K562 (cell line): Measurements from ENCODE around the gene PPP6R3. TPM values are rescaled to one million over a fixed set of nuclear protein-coding genes. Genes with fewer than 3 reads are reported as not detected.

ENCODE experiments used
- ATAC-seq: fragments of 200-7000 bp; cut with Tn5 transposase; 3 replicates; pipeline ENCODE4 v1.9.1; 2020; ENCODE audit warnings: moderate library complexity
- BruUV-seq: library from RNA; stranded (reverse); fragments of 400-500 nt; replicated peaks from 2 replicates; lab custom pipeline; 2021; lab: Mats Ljungman, UMichigan
- CTCF ChIA-PET: fragments of 300-600 bp; formaldehyde crosslinking; extraction: SDS; loops from one replicate; lab custom pipeline; 2021; ENCODE audit warnings: low intra/inter-chr PET ratio; lab: Yijun Ruan, JAX
- POLR2A ChIA-PET: fragments of 300-600, 350-650 bp; sonication (Branson Sonifier 250); formaldehyde crosslinking; extraction: SDS; loops from one replicate; lab custom pipeline; 2021; ENCODE audit warnings: antibody characterized with exemption, inconsistent platforms; lab: Yijun Ruan, JAX
- DNase-seq, 4 experiments: peaks; one replicate each; pipeline versions ENCODE4 v3.0.0 to v3.0.0-alpha.2; 2011 to 2018; ENCODE audit warnings: low spot score in 3 of 4, mixed read lengths in 3 of 4; ENCODE audit errors: extremely low read depth in 1 of 4
- FAIRE-seq: peaks from 2 replicates; lab custom pipeline; 2011; peaks lifted over from hg19 to GRCh38; lab: Jason Lieb, UNC
- H2AFZ ChIP-seq: 2 replicates; pipeline ENCODE4 v1.6.0; 2011; ENCODE audit warnings: low read depth, low read length, control low read depth, inconsistent platforms
- H3K27ac ChIP-seq: fragments of 200-600 bp; 3 replicates; pipeline ENCODE4 v1.8.0; 2011; ENCODE audit warnings: low read depth, mild to moderate bottlenecking, control low read depth, inconsistent platforms, low read length, moderate library complexity, mixed read lengths; ENCODE audit errors: extremely low read depth
- H3K27me3 ChIP-seq, 2 experiments: fragments of 300-600 bp in 1 of 2; 2 replicates in 1 of 2; 3 replicates in 1 of 2; pipeline versions ENCODE4 v1.6.0 to v1.8.0; 2011; ENCODE audit warnings: inconsistent platforms in 2 of 2, low read length in 2 of 2, mild to moderate bottlenecking in 1 of 2, mixed read lengths in 1 of 2, moderate library complexity in 1 of 2; ENCODE audit not compliant: control insufficient read depth in 2 of 2, insufficient read depth in 2 of 2
- H3K36me3 ChIP-seq: fragments of 300-600 bp; 3 replicates; pipeline ENCODE4 v1.8.0; 2011; ENCODE audit warnings: mild to moderate bottlenecking, low read length, inconsistent platforms; ENCODE audit not compliant: control insufficient read depth, insufficient read depth
- H3K4me1 ChIP-seq, 2 experiments: fragments of 200-600 bp in 1 of 2; replicated peaks in 1 of 2; 2 replicates in 1 of 2; 3 replicates in 1 of 2; pipeline versions ENCODE4 v1.5.1 to v1.8.0; 2011; ENCODE audit warnings: inconsistent platforms in 2 of 2, low read length in 2 of 2, mild to moderate bottlenecking in 1 of 2, mixed read lengths in 1 of 2, moderate library complexity in 1 of 2; ENCODE audit not compliant: control insufficient read depth in 2 of 2, insufficient read depth in 2 of 2
- H3K4me2 ChIP-seq: 2 replicates; pipeline ENCODE4 v1.6.1; 2011; ENCODE audit warnings: low read length, control low read depth, inconsistent platforms, mixed read lengths; ENCODE audit not compliant: insufficient read depth
- H3K4me3 ChIP-seq: fragments of 200-600 bp; sonication (generic), shearing (Covaris generic); 2 replicates; pipeline ENCODE4 v1.5.1; 2016; ENCODE audit warnings: control low read depth, inconsistent platforms
- H3K79me2 ChIP-seq: fragments of 200-600 bp; 3 replicates; pipeline ENCODE4 v1.8.0; 2011; ENCODE audit warnings: low read length, inconsistent platforms; ENCODE audit not compliant: control insufficient read depth, insufficient read depth
- H3K9ac ChIP-seq, 2 experiments: 2 replicates each; pipeline versions ENCODE4 v1.6.0 to v1.6.1; 2011; ENCODE audit warnings: low read depth in 2 of 2, low read length in 2 of 2, control low read depth in 1 of 2, inconsistent platforms in 1 of 2, mild to moderate bottlenecking in 1 of 2, mixed read lengths in 1 of 2; ENCODE audit not compliant: insufficient read depth in 1 of 2
- H3K9me1 ChIP-seq: one replicate; pipeline ENCODE4 v1.6.0; 2011; ENCODE audit warnings: inconsistent platforms, mild to moderate bottlenecking, low read length, moderate library complexity; ENCODE audit not compliant: control insufficient read depth, insufficient read depth
- H3K9me3 ChIP-seq: replicated peaks from 2 replicates; pipeline ENCODE4 v1.5.1; 2011; ENCODE audit warnings: low read depth, low read length, inconsistent platforms; ENCODE audit not compliant: control insufficient read depth, insufficient read depth
- H4K20me1 ChIP-seq: replicated peaks from 2 replicates; pipeline ENCODE4 v1.6.1; 2011; ENCODE audit warnings: low read length, inconsistent platforms, mixed read lengths; ENCODE audit not compliant: control insufficient read depth, insufficient read depth
- FOXJ3 ChIP-seq: sonication (generic); formaldehyde crosslinking; IDR thresholded peaks from 2 replicates; pipeline ENCODE4 v1.4.0; 2020; ENCODE audit warnings: mild to moderate bottlenecking, missing genetic modification reagents
- HNRNPH1 ChIP-seq: fragments of 200-400 bp; formaldehyde crosslinking; optimal IDR thresholded peaks from 2 replicates; pipeline ENCODE3; 2017; ENCODE audit warnings: low read depth, mild to moderate bottlenecking, low read length, moderate library complexity
- KLF1 ChIP-seq: fragments of 450-650 bp; IDR thresholded peaks from 2 replicates; pipeline ENCODE4 v1.6.1; 2016; ENCODE audit warnings: missing genetic modification characterization, missing compliant biosample characterization
- NCOA2 ChIP-seq, 2 experiments: fragments of 450-650 bp; IDR thresholded peaks; 2 replicates each; pipeline ENCODE4 v1.6.1; 2018; ENCODE audit warnings: mild to moderate bottlenecking in 2 of 2, moderate library complexity in 1 of 2; ENCODE audit not compliant: partially characterized antibody in 2 of 2
- NFYB ChIP-seq: IDR thresholded peaks from 2 replicates; pipeline ENCODE4 v1.6.1; 2011; ENCODE audit warnings: mild to moderate bottlenecking, moderate library complexity; ENCODE audit not compliant: insufficient read length; ENCODE audit errors: extremely low read depth
- PHF21A ChIP-seq: fragments of 450-650 bp; IDR thresholded peaks from 2 replicates; pipeline ENCODE4 v1.6.1; 2017; ENCODE audit warnings: low read depth, borderline replicate concordance
- ZKSCAN1 ChIP-seq: fragments of 150-350 bp; IDR thresholded peaks from 2 replicates; pipeline ENCODE4 v1.6.1; 2016; ENCODE audit warnings: low read depth, low read length
- ZNF57 ChIP-seq: fragments of 450-650 bp; formaldehyde crosslinking; IDR thresholded peaks from 2 replicates; pipeline ENCODE4 v1.4.0; 2020; ENCODE audit warnings: mild to moderate bottlenecking, moderate library complexity
- ZNF766 ChIP-seq: fragments of 200-800 bp; sonication (Bioruptor generic); conservative IDR thresholded peaks from 2 replicates; pipeline ENCODE4 v1.6.1; 2016; ENCODE audit warnings: missing genetic modification characterization, missing compliant biosample characterization
- WGBS: fragments of 100-300 bp; shearing (Covaris generic); methylation state at CpG from one replicate; pipeline ENCODE4 v1.1.6; 2016; ENCODE audit warnings: low coverage, mixed read lengths; ENCODE audit not compliant: insufficient coverage; ENCODE audit errors: missing lambda C conversion rate; 5-methylcytosine and 5-hydroxymethylcytosine counted together
- in situ Hi-C: fragments of 300-500 bp; cut with MboI; formaldehyde crosslinking; loops from 4 replicates; pipeline ENCODE4 v1.15.0; 2018; ENCODE audit warnings: inconsistent platforms, mixed read lengths
- intact Hi-C: fragments of 100-400 bp; cut with micrococcal nuclease; formaldehyde crosslinking; loops from 2 replicates; pipeline ENCODE4 v1.14.2; 2022
- polyA plus RNA-seq, 8 experiments: library from polyadenylated mRNA; depleted of rRNA in 4 of 8; stranded (reverse) in 5 of 8; unstranded in 3 of 8; fragments of >200 nt; fragmentation: Nextera tagmentation in 2 of 8; fragmentation: Illumina TruSeq in 1 of 8; extraction: Ambion mirVana in 2 of 8; extraction: Trizol in 1 of 8; gene quantifications; 2 replicates each; pipeline versions ENCODE4 v1.2.1 to v1.2.3, GENCODE V29; 2011 to 2014; ENCODE audit warnings: inconsistent platforms in 1 of 8, missing spikeins in 1 of 8
- total RNA-seq, 7 experiments: library from RNA; depleted of rRNA in 6 of 7; stranded (reverse); fragments of >200 nt in 6 of 7; fragmentation: Illumina TruSeq in 2 of 7; extraction: Trizol in 2 of 7; gene quantifications; 2 replicates each; pipeline versions ENCODE4 v1.2.1 to v1.2.3, GENCODE V29; 2011 to 2021; ENCODE audit warnings: low replicate concordance in 1 of 7
- TF ChIP-seq, protein P1 (sequence below): IDR thresholded peaks from 2 replicates; pipeline ENCODE4 v1.6.1; 2012; ENCODE audit warnings: low read depth, low read length, improper control_type of control experiment, borderline replicate concordance
- TF ChIP-seq, protein P2 (sequence below): fragments of 450-650 bp; formaldehyde crosslinking; IDR thresholded peaks from 2 replicates; pipeline ENCODE4 v1.4.0; 2020; ENCODE audit warnings: mild to moderate bottlenecking, moderate library complexity
- TF ChIP-seq, protein P3 (sequence below), 2 experiments: fragments of 450-650 bp in 1 of 2; sonication (generic) in 1 of 2; formaldehyde crosslinking; conservative IDR thresholded peaks; 2 replicates each; pipeline versions ENCODE4 v1.4.0 to v1.8.1; 2020 to 2022; ENCODE audit warnings: mild to moderate bottlenecking in 1 of 2, missing genetic modification reagents in 1 of 2

PPP6R3 gene
- total and polyA plus RNA-seq, 9 of the 15 experiments (the other 6 are each of a cell fraction or from before 2014, with no cell fraction given) = 20.3 to 117 (median 80.6) TPM

DNA sequence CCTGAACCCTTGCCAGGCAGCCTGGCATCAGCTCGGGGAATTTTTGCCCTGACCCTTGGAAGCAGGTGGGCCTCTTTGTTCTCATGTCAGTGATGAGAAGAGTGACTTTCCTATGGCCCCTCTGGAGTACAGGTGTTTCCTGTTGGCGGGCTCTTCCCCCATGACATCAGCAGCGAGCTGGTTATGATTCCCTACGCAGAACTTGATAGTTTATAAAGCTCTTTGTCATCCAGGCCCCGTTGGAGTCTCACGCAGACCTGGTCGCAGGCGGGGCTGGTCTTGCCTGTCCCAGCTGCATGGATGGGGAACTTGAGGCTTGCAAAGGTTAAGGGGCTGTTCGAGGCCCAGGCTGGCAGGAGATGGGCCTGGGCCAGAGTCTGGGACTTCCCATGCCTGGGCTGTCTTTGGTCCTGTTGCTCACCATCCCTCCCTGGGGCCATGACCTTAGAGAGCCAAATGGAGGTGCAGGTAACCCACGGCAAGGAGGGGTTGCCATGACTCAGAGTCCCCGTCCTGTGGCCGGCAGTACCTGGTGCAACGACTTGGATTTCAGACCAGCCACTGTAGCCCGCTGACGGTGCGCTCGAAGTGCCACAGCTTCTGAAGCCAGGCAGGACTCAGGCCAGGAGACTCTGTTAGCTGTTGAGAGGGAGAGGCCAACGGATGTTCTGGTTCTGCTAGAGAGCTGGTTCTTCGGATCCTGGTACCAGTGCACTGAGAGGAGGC lies 45.9 kb upstream of the PPP6R3 start:
- H4K20me1 ChIP-seq = no peaks in the 10 kb centered on the region
- CTCF ChIA-PET = no interaction called here
- no peak overlapping the region for H3K4me3 ChIP-seq
- BruUV-seq = no TSS peak
- H3K27me3 ChIP-seq = no peaks in the 10 kb centered on the region
- 93% methylated on average over 19 of the region's 19 CpGs for WGBS
- no peak overlapping the region for H3K4me2 ChIP-seq
- H3K4me1 ChIP-seq = peaks cover 0 to 5% of the 10 kb centered on the region in 2 experiments; a peak in 2 of 5 replicates
- no peak for ATAC-seq
- H2AFZ ChIP-seq = no peak overlapping the region
- H3K27ac ChIP-seq = no peak overlapping the region
- no peak for DNase-seq
- TF ChIP-seq FOXJ3 (CRISPR knock-in tag) (no peak), ZNF57 (CRISPR knock-in tag) (no peak), ZNF766 (no peak), HNRNPH1 (no peak), PHF21A (no peak), KLF1 (tag) (no peak), NCOA2 (IDR thresholded peaks at IDR 0.05; ENCODE audit: partially characterized antibody in 2 of 2) (no peak), NFYB (no peak), ZKSCAN1 (no peak)
- TF ChIP-seq, protein P1, sequence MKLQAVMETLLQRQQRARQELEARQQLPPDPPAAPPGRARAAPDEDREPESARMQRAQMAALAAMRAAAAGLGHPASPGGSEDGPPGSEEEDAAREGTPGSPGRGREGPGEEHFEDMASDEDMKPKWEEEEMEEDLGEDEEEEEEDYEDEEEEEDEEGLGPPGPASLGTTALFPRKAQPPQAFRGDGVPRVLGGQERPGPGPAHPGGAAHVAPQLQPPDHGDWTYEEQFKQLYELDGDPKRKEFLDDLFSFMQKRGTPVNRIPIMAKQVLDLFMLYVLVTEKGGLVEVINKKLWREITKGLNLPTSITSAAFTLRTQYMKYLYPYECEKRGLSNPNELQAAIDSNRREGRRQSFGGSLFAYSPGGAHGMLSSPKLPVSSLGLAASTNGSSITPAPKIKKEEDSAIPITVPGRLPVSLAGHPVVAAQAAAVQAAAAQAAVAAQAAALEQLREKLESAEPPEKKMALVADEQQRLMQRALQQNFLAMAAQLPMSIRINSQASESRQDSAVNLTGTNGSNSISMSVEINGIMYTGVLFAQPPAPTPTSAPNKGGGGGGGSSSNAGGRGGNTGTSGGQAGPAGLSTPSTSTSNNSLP = no peak
- TF ChIP-seq, protein P2, sequence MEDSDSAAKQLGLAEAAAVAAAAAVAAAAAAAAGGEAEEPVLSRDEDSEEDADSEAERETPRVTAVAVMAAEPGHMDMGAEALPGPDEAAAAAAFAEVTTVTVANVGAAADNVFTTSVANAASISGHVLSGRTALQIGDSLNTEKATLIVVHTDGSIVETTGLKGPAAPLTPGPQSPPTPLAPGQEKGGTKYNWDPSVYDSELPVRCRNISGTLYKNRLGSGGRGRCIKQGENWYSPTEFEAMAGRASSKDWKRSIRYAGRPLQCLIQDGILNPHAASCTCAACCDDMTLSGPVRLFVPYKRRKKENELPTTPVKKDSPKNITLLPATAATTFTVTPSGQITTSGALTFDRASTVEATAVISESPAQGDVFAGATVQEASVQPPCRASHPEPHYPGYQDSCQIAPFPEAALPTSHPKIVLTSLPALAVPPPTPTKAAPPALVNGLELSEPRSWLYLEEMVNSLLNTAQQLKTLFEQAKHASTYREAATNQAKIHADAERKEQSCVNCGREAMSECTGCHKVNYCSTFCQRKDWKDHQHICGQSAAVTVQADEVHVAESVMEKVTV (CRISPR knock-in tag) = no peak
- TF ChIP-seq, protein P3, sequence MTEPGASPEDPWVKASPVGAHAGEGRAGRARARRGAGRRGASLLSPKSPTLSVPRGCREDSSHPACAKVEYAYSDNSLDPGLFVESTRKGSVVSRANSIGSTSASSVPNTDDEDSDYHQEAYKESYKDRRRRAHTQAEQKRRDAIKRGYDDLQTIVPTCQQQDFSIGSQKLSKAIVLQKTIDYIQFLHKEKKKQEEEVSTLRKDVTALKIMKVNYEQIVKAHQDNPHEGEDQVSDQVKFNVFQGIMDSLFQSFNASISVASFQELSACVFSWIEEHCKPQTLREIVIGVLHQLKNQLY (CRISPR knock-in tag; conservative IDR thresholded peaks at IDR 0.05) = no peak
- no peaks in the 10 kb centered on the region for H3K9me3 ChIP-seq
- H3K9me1 ChIP-seq = no peaks in the 10 kb centered on the region
- intact Hi-C loops (no loop called here), in situ Hi-C loops (no loop called here)
- POLR2A ChIA-PET = interaction anchor here (0.6 kb wide), 1 partner anchor 23 kb away, joined by 3 read pairs; no protein-coding TSS in a partner anchor
- no peaks in the 10 kb centered on the region for H3K79me2 ChIP-seq
- no peak for FAIRE-seq
- H3K36me3 ChIP-seq = peaks cover 77% of the 10 kb centered on the region; the same call in 2 of the 3 replicates
- no peak overlapping the region; a peak in 1 of 4 replicates for H3K9ac ChIP-seq
